Liver (tissue), 9 donors: ENCODE results near the gene NF1. TPM values are rescaled to one million over a fixed set of nuclear protein-coding genes. Genes with fewer than 3 reads are reported as not detected.

Experiments
- DNase-seq: peaks from one replicate; pipeline ENCODE4 v3.0.0-alpha.2; 2017; ENCODE audit warnings: low spot score
- H3K27ac ChIP-seq, 2 donors: one replicate each; pipeline ENCODE4 v1.7.0; 2013; ENCODE audit warnings: inconsistent platforms in 2 of 2, low read length in 2 of 2, control low read depth in 1 of 2, low read depth in 1 of 2, mild to moderate bottlenecking in 1 of 2
- H3K27me3 ChIP-seq, 4 donors: one replicate each; pipeline versions ENCODE4 v1.6.1 to v1.7.0; 2013; ENCODE audit warnings: low read length in 3 of 4, inconsistent platforms in 1 of 4, mild to moderate bottlenecking in 1 of 4, moderate library complexity in 1 of 4; ENCODE audit not compliant: control insufficient read depth in 4 of 4, insufficient read depth in 4 of 4
- H3K36me3 ChIP-seq, 4 donors: one replicate each; pipeline versions ENCODE4 v1.6.1 to v1.7.0; 2013; ENCODE audit warnings: low read length in 3 of 4, mild to moderate bottlenecking in 3 of 4, low read depth in 1 of 4, moderate library complexity in 1 of 4; ENCODE audit not compliant: control insufficient read depth in 4 of 4, insufficient read depth in 3 of 4
- H3K4me1 ChIP-seq, 4 donors: one replicate each; pipeline versions ENCODE4 v1.6.1 to v1.7.0; 2013; ENCODE audit warnings: low read length in 3 of 4, mild to moderate bottlenecking in 3 of 4, moderate library complexity in 1 of 4; ENCODE audit not compliant: control insufficient read depth in 4 of 4, insufficient read depth in 4 of 4
- H3K4me3 ChIP-seq, 3 donors: one replicate each; pipeline versions ENCODE4 v1.6.1 to v1.7.0; 2013; ENCODE audit warnings: low read length in 3 of 3, control low read depth in 1 of 3, low read depth in 1 of 3, mild to moderate bottlenecking in 1 of 3
- H3K9ac ChIP-seq, 2 donors: one replicate each; pipeline ENCODE4 v1.7.0; 2013; ENCODE audit warnings: low read length in 2 of 2, mild to moderate bottlenecking in 2 of 2, moderate library complexity in 2 of 2, control low read depth in 1 of 2, low read depth in 1 of 2
- H3K9me3 ChIP-seq, 4 donors: one replicate each; pipeline versions ENCODE4 v1.6.1 to v1.7.0; 2013; ENCODE audit warnings: low read length in 3 of 4; ENCODE audit not compliant: control insufficient read depth in 4 of 4
- FOXA1 ChIP-seq: IDR thresholded peaks from 2 replicates; pipeline ENCODE4 v1.6.1; 2016; ENCODE audit warnings: antibody characterized with exemption
- FOXA2 ChIP-seq: IDR thresholded peaks from 2 replicates; pipeline ENCODE4 v1.6.1; 2016; ENCODE audit warnings: antibody characterized with exemption
- HNF4A ChIP-seq, 2 donors: conservative IDR thresholded peaks; 2 replicates each; pipeline ENCODE4 v1.6.1; 2016; ENCODE audit warnings: antibody characterized with exemption in 2 of 2, mild to moderate bottlenecking in 2 of 2
- RAD21 ChIP-seq, 2 donors: IDR thresholded peaks; 2 replicates each; pipeline ENCODE4 v1.6.1; 2016; ENCODE audit warnings: antibody characterized with exemption in 2 of 2, mild to moderate bottlenecking in 2 of 2
- RXRA ChIP-seq, 2 donors: IDR thresholded peaks; 2 replicates each; pipeline ENCODE4 v1.6.1; 2017 to 2018; ENCODE audit warnings: antibody characterized with exemption in 2 of 2, mild to moderate bottlenecking in 1 of 2
- SP1 ChIP-seq: IDR thresholded peaks from 2 replicates; pipeline ENCODE4 v1.6.1; 2018; ENCODE audit warnings: antibody characterized with exemption, mild to moderate bottlenecking
- TAF1 ChIP-seq: conservative IDR thresholded peaks from 2 replicates; pipeline ENCODE4 v1.6.1; 2016; ENCODE audit warnings: antibody characterized with exemption, mild to moderate bottlenecking
- WGBS: extraction: QIAGEN DNeasy Blood & Tissue Kit; methylation state at CpG from one replicate; pipeline ENCODE4 v1.1.7; 2013; 5-methylcytosine and 5-hydroxymethylcytosine counted together
- polyA plus RNA-seq, 2 donors: library from polyadenylated mRNA; stranded (reverse) in 1 of 2; unstranded in 1 of 2; fragments of 200-250 nt in 1 of 2; fragments of >200 nt in 1 of 2; fragmentation: Nextera tagmentation in 1 of 2; extraction: Ambion mirVana in 1 of 2; gene quantifications; one replicate each; pipeline versions ENCODE4 v1.2.1 to v1.2.3, GENCODE V29; 2013 to 2015
- total RNA-seq, 2 donors: library from RNA; depleted of rRNA; stranded (reverse); fragments of >200 nt; gene quantifications; one replicate each; pipeline ENCODE4 v1.2.3, GENCODE V29; 2014
- TF ChIP-seq, protein P1 (sequence below): IDR thresholded peaks from 2 replicates; pipeline ENCODE4 v1.6.1; 2016; ENCODE audit warnings: antibody characterized with exemption
- TF ChIP-seq, protein P2 (sequence below): IDR thresholded peaks from 2 replicates; pipeline ENCODE4 v1.6.1; 2016; ENCODE audit warnings: antibody characterized with exemption
- TF ChIP-seq, protein P3 (sequence below): IDR thresholded peaks from 2 replicates; pipeline ENCODE4 v1.6.1; 2016; ENCODE audit warnings: antibody characterized with exemption, mild to moderate bottlenecking
- TF ChIP-seq, protein P4 (sequence below): IDR thresholded peaks from 2 replicates; pipeline ENCODE4 v1.6.1; 2016; ENCODE audit warnings: antibody characterized with exemption
- TF ChIP-seq, protein P5 (sequence below): fragments of 150-350 bp; IDR thresholded peaks from 2 replicates; pipeline ENCODE4 v1.5.1; 2017; ENCODE audit warnings: improper control_type of control experiment, low read depth, low read length; ENCODE audit not compliant: missing input control
- donor health status: healthy.
- donor health status: healthy.
- donor health status: healthy.
- donor health status: healthy.
- donor health status: healthy.

The NF1 gene
- total and polyA plus RNA-seq, 4 donors: 4.6 to 42.6 (median 13.5) TPM

DNA sequence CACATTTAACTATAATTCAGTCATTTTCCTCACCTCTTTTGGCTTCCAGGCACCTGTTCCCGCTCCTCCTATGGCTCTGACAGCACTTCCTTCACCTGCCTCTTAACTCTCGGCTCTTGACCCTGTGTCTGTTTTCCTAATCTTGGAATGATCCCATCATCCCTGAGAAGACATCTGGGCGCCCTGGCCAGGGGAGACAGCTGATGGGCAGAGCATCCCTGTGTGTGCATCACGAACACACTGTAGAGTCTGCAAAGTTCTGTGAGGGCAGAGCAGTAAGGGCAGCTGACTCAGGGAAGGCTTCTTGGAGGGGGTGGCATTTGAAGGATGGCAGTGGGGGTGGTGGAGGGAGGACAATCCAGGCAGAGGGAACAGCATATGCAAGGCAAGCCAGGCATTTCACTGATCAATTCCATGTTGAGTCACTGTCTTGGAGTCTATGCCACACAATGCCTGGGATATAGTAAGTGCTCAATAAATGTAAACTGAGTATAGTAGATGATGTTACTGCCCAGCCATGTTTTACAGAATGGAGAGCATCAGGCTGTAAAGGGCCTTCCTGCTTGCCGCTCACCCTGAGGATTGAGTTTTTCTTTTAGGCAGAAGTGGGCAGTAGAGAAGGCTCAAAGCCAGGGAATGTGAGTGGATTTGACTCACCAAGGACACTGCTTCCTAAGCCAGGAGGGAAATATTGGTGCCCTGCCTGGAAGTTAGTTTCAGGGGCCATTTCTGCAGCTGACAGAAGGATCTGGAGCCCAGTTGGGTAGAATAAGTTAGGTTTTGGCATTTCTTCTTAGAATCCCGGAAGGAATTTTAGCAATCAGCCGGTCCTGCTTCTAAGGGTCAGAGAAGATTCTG lies 290.9 kb downstream of the NF1 start:
- no peak for DNase-seq
- Histone ChIP-seq H3K9me3 (no peaks in the 10 kb centered on the region), H3K36me3 (peaks cover 0 to 4% (median under 1%) of the 10 kb centered on the region in 4 donors), H3K27ac (no peak overlapping the region), H3K9ac (no peak overlapping the region), H3K4me1 (no peaks in the 10 kb centered on the region), H3K4me3 (no peak overlapping the region), H3K27me3 (no peaks in the 10 kb centered on the region)
- WGBS: 89% methylated on average over 7 of the region's 7 CpGs
- TF ChIP-seq FOXA1: no peak
- no peak for TF ChIP-seq RAD21 (IDR thresholded peaks at IDR 0.05)
- TF ChIP-seq FOXA2: no peak
- TF ChIP-seq, protein P1, sequence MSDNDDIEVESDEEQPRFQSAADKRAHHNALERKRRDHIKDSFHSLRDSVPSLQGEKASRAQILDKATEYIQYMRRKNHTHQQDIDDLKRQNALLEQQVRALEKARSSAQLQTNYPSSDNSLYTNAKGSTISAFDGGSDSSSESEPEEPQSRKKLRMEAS: no peak

DNA sequence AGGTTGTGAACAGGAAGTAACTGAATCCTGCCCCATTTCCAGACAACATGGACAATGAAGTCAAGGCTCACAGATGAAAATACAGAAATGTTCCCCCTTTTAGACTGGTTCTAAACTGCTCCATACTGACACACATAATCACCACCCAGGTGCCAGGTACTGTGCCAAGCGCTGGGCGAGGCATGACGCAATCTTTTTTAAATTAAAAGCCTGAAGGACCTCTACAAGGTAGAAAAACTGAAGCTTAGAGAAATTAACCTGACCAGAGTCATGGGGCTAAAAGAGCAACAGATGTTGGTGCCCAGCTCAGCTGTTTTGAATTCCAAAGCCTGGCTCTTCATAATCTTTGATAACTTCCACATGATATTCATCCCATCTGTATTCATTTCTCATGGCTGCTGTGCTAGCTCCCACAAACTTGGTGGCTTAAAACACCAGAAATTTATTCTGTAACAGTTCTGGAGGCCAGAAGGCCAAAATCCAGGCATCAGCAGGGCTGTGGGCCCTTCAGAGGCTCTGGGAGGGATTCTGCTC lies 291.8 kb downstream of the NF1 start:
- no peak for DNase-seq
- H3K9ac ChIP-seq: no peak overlapping the region
- TF ChIP-seq, protein P1: no peak
- TF ChIP-seq, protein P2, sequence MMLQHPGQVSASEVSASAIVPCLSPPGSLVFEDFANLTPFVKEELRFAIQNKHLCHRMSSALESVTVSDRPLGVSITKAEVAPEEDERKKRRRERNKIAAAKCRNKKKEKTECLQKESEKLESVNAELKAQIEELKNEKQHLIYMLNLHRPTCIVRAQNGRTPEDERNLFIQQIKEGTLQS: no peak
- TF ChIP-seq TAF1: no peak
- no peak for TF ChIP-seq FOXA2
- TF ChIP-seq, protein P3, sequence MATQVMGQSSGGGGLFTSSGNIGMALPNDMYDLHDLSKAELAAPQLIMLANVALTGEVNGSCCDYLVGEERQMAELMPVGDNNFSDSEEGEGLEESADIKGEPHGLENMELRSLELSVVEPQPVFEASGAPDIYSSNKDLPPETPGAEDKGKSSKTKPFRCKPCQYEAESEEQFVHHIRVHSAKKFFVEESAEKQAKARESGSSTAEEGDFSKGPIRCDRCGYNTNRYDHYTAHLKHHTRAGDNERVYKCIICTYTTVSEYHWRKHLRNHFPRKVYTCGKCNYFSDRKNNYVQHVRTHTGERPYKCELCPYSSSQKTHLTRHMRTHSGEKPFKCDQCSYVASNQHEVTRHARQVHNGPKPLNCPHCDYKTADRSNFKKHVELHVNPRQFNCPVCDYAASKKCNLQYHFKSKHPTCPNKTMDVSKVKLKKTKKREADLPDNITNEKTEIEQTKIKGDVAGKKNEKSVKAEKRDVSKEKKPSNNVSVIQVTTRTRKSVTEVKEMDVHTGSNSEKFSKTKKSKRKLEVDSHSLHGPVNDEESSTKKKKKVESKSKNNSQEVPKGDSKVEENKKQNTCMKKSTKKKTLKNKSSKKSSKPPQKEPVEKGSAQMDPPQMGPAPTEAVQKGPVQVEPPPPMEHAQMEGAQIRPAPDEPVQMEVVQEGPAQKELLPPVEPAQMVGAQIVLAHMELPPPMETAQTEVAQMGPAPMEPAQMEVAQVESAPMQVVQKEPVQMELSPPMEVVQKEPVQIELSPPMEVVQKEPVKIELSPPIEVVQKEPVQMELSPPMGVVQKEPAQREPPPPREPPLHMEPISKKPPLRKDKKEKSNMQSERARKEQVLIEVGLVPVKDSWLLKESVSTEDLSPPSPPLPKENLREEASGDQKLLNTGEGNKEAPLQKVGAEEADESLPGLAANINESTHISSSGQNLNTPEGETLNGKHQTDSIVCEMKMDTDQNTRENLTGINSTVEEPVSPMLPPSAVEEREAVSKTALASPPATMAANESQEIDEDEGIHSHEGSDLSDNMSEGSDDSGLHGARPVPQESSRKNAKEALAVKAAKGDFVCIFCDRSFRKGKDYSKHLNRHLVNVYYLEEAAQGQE: no peak
- no peak for TF ChIP-seq RXRA (IDR thresholded peaks at IDR 0.05)
- no peak for TF ChIP-seq SP1
- TF ChIP-seq, protein P4, sequence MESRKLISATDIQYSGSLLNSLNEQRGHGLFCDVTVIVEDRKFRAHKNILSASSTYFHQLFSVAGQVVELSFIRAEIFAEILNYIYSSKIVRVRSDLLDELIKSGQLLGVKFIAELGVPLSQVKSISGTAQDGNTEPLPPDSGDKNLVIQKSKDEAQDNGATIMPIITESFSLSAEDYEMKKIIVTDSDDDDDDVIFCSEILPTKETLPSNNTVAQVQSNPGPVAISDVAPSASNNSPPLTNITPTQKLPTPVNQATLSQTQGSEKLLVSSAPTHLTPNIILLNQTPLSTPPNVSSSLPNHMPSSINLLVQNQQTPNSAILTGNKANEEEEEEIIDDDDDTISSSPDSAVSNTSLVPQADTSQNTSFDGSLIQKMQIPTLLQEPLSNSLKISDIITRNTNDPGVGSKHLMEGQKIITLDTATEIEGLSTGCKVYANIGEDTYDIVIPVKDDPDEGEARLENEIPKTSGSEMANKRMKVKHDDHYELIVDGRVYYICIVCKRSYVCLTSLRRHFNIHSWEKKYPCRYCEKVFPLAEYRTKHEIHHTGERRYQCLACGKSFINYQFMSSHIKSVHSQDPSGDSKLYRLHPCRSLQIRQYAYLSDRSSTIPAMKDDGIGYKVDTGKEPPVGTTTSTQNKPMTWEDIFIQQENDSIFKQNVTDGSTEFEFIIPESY: no peak
- TF ChIP-seq, protein P5, sequence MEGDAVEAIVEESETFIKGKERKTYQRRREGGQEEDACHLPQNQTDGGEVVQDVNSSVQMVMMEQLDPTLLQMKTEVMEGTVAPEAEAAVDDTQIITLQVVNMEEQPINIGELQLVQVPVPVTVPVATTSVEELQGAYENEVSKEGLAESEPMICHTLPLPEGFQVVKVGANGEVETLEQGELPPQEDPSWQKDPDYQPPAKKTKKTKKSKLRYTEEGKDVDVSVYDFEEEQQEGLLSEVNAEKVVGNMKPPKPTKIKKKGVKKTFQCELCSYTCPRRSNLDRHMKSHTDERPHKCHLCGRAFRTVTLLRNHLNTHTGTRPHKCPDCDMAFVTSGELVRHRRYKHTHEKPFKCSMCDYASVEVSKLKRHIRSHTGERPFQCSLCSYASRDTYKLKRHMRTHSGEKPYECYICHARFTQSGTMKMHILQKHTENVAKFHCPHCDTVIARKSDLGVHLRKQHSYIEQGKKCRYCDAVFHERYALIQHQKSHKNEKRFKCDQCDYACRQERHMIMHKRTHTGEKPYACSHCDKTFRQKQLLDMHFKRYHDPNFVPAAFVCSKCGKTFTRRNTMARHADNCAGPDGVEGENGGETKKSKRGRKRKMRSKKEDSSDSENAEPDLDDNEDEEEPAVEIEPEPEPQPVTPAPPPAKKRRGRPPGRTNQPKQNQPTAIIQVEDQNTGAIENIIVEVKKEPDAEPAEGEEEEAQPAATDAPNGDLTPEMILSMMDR: no peak
- TF ChIP-seq HNF4A (conservative IDR thresholded peaks at IDR 0.05): no peak
- peaks cover 0 to 5% (median 0%) of the 10 kb centered on the region in 4 donors for H3K27me3 ChIP-seq
- no peaks in the 10 kb centered on the region for H3K9me3 ChIP-seq
- H3K27ac ChIP-seq: no peak overlapping the region
- peaks cover 0 to 6% (median 0%) of the 10 kb centered on the region in 4 donors for H3K4me1 ChIP-seq
- no peak overlapping the region for H3K4me3 ChIP-seq
- H3K36me3 ChIP-seq: peaks cover 0 to 3% (median under 1%) of the 10 kb centered on the region in 4 donors
- 84% methylated on average over 3 of the region's 3 CpGs for WGBS
